ENCODE data around the gene LMBR1.

DNA sequence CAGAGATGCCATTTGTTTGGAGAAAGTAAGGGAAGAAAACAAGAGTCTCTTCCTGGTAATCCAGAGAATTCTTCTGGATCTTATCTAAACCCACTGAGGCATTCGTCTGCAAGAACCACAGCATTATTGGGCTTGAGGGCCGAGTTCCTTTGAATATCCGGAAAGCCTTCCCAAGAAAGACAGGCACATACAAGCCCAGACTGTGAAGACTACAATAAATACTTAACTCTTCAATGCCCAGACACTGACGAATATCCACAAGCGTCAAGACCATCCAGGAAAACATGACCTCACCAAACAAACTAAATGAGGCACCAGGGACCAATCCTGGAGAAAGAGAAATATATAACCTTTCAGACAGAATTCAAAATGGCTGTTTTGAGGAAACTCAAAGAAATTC is 153.4 kb downstream of the LMBR1 start:
- TF ChIP-seq, protein P1, sequence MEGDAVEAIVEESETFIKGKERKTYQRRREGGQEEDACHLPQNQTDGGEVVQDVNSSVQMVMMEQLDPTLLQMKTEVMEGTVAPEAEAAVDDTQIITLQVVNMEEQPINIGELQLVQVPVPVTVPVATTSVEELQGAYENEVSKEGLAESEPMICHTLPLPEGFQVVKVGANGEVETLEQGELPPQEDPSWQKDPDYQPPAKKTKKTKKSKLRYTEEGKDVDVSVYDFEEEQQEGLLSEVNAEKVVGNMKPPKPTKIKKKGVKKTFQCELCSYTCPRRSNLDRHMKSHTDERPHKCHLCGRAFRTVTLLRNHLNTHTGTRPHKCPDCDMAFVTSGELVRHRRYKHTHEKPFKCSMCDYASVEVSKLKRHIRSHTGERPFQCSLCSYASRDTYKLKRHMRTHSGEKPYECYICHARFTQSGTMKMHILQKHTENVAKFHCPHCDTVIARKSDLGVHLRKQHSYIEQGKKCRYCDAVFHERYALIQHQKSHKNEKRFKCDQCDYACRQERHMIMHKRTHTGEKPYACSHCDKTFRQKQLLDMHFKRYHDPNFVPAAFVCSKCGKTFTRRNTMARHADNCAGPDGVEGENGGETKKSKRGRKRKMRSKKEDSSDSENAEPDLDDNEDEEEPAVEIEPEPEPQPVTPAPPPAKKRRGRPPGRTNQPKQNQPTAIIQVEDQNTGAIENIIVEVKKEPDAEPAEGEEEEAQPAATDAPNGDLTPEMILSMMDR (IDR thresholded peaks at IDR 0.05): no peak
- TF ChIP-seq POLR2A (IDR thresholded peaks at IDR 0.05): no peak
